Caki2 (cell line): ENCODE results near the gene SCGB2B2. TPM values are rescaled to one million over a fixed set of nuclear protein-coding genes. Genes with fewer than 3 reads are reported as not detected.
"Not testable (repeated sequence)": the region's sequence is repeated elsewhere in the genome, so short reads cannot be mapped to it uniquely, and the experiment has no call there.

ENCODE experiments used
- DNase-seq: peaks from one replicate; pipeline ENCODE4 v3.0.0-alpha.2; 2015; ENCODE audit warnings: low read depth
- in situ Hi-C: cut with HindIII; loops from 2 replicates; pipeline ENCODE4 v1.10.0; 2016; ENCODE audit warnings: low sequenced_read_pairs, low pct_unique_long_range_greater_than_20kb, mixed read lengths
- total RNA-seq: library from RNA; depleted of rRNA; stranded (reverse); fragments of >200 nt; shearing (Covaris generic); gene quantifications from 2 replicates; pipeline ENCODE4 v1.2.3, GENCODE V29; 2014; ENCODE audit warnings: low replicate concordance; rRNA removed

Gene SCGB2B2, protein sequence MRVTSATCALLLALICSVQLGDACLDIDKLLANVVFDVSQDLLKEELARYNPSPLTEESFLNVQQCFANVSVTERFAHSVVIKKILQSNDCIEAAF
- not detected in 2 replicates for total RNA-seq

DNA sequence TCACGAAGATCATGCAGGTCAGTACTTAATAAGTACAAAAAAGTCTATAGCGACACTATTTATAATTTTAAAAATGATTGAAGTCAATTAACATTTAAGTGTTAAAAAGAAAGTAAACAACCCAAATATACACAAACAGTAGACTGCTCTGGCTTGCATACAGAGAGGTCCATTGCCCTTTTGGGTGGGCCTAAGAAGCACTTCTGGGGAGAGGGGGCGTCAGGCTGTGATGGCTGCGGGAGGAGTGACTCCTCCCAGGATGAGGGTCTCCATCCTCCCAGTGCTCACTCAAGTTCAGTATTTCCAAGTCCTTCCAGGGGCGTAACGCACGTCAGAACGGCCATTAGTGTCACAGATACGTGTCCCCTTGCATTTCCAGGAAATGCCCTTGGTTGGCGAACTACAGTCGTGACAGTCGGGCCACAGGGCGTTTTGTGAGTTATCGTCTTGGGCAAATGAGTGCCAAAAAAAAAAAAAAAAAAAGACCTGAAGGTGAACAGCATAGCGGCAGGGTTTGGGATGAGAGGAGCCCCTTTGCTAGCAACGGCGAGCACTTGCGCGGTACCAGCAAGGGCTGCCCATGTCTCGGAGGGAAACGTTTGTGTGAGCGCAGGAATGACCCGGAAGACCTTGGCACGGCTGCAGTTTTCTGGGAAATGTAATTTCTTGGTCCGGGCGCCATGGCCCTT lies at the start of gene SCGB2B2:
Gene SCGB2B2 (minus strand): TSS at position 463 of the 689 bp plus-strand sequence. CDS start 82,596 bp downstream, outside the sequence.
- in situ Hi-C loops, result no loop called here
- no peak for DNase-seq

- in situ Hi-C loops, result no loop called here
- no peak for DNase-seq
Measured at GRCh38 chr19:34725400-34725799, 48.4 kb upstream of the SCGB2B2 start.

- in situ Hi-C loops, result no loop called here
- DNase-seq, result no peak
Measured at GRCh38 chr19:34722353-34722752, 45.4 kb upstream of the SCGB2B2 start.

DNA sequence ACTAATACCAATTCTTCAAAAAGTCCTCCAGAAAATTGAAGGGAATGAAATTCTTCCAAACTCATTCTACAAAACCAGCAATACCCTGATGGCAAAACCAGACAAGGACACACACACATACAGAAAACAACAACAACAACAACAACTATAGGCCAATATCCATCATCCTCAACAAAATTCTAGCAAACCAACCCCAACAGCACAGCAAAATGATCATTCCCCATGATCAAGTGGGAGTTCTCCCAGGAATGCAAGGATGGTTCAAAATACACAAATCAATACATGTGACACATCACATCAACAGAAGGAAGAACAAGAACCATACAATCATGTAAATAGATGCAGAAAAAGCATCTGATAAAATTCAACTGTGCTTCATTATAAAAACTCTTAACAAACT lies 38.4 kb upstream of the SCGB2B2 start:
- no peak for DNase-seq
- in situ Hi-C loops, result no loop called here

DNA sequence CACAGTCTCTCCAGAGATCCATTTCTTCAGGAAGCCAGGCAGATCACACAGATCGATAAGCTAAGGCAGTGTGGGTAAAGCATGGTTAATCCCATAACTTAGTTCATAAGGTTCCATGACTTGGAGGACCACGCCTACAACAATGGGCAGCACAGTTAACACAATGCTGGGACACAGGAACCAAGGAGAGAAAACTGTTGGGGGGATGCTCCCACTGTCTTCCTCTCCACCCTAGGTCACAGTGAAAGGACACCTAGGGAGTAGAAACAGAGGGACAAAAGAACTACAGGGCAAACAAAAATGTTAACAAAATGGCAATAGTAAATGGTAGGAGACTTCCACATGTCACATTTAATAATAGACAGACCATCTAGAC lies 36.3 kb upstream of the SCGB2B2 start:
- in situ Hi-C loops, result no loop called here
- no peak for DNase-seq

DNA sequence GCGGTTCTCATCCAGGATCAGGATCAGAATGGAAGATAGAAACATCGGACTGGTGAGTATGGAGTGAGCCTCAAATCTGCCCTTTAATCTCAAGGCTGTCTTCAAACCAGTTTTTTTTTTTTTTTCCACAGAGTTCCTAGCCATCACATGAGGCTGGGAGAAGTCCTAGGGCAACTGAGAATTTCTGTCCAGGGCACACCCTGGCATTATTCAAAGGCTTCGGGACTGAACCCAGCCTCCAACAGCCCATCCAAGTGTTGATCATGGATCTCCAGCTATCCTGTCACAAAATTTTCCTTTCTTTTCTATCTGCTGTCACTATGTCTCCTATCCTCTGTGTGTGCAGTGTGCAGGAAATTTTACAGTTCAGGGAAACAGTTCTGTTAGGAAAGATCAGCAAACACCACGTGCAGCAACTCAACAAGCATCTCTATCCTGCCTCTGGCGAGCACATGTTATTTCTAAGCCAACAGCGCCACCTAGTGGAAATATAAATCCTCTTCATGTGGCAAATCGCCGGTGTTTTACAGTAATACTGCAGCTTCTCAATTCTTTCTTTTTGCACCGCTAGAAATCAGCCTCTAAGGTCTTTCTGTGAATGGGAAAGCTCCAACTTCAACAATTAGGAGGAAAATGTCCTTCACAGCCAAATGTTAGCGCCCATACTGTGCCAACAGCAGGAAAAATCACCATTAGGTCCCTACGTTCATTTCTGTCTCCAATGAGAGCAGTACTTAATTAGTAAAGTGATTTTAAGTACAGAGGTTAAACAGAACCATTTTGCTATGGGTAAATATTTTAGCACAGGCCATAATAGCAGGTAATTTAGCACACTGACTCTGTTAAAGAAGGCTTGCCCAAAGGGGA lies 35.7 kb upstream of the SCGB2B2 start:
- in situ Hi-C loops, result no loop called here
- peak; percentile 54 for DNase-seq

DNA sequence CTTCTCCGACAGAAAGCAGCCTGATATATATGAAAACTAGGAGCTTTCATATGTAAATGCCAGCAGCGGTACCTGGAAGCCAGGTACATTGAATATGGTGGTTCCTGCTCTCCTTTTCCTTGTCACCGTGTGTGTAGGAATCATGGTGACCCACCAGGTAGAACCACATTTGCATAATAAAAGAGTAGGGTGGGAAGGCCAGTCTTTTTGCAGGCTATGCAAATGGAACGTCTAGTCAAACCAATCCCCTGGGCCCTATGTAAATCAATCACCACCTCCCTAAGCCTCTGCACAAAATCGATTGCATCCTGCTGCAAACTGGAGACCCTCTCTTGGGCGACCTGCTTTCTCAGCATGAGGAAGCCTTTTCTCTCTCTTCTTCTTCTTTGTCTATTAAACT lies 34.9 kb upstream of the SCGB2B2 start:
- in situ Hi-C loops, result no loop called here
- no peak for DNase-seq

DNA sequence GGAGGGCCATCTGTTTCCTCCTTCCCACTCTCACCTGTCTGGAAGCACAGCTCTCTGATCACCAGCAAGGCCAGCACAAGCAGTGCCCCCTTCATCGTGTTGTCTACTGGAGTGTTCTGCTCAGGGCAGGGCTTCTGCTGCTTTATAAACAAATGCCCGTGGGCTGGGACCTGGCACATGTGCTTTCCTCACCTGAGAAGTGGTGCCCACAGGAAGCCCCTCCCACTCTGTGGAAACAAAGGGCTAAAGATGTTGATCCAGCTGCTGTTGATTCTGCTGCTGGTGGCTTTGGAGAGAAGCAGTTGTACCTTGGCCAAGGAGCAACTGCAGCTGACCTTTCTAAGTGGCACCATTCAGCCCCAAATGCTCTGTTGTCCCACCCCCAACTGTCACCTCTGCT lies 30.7 kb upstream of the SCGB2B2 start:
- DNase-seq, result no peak
- in situ Hi-C loops, result no loop called here

DNA sequence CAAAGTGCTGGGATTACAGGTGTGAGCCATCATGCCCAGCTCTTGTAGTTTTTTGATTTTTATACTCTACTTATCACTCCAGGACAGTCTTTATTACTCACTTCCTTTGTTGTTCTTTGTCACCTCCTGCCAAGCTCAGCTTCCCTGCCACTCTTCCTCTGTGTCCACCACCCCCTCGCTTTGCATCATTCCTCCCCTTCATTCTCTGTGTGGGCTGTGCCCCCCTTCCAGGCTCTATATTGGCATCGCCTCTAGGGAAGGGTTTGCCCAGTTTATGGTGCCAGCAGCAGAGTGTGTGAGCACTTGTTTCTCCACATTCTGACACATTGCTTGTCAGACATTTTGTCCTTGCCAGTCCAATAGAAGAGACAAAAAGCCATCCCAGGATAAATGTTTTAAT lies 15.6 kb upstream of the SCGB2B2 start:
- no peak for DNase-seq
- in situ Hi-C loops, result no loop called here

DNA sequence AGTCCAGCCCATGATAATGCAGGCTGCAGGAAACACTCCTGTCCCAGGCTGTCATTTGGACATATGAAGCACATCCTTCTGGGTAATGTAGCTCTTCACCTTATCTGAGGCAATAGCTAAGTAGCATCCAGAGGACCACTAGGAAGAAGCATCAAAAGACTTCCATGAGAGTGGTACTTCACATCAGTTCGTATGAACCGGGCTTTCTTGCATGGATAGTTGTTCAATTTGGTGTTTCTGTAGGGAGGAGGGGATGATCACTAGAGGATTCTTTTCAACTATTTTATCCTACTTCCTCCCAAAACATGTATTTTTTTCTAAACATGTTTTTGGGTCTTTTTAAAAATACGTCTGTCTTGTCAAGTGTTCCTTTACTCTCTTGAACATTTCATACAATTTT lies 13.4 kb upstream of the SCGB2B2 start:
- in situ Hi-C loops, result no loop called here

DNA sequence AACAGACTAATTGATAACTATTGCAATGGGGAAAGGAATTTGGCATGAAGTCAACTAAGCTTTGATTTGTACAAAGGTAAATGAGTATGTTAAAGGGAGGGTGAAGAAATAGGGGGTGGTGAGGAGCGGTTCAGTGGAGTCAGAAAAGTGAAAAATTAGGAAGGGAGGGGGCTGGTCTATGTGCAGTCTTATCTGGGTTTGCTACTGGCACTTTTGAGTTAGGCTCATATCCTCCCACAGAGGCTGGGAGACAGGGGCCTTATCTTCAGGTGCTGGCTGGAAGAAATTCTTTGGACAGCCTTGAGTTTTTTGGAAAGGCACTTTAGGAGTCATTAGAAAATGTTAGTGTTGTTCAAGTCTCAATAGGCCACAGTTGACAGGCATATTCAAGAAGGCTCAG lies 11.6 kb upstream of the SCGB2B2 start:
- in situ Hi-C loops, result no loop called here
- no peak for DNase-seq

More for the DNA sequence above, 13.4 kb upstream of the SCGB2B2 start:
- no peak for DNase-seq

GRCh38 chr19:34687348-34687747 lies 10.4 kb upstream of the SCGB2B2 start:
- in situ Hi-C loops, result no loop called here
- no peak for DNase-seq

DNA sequence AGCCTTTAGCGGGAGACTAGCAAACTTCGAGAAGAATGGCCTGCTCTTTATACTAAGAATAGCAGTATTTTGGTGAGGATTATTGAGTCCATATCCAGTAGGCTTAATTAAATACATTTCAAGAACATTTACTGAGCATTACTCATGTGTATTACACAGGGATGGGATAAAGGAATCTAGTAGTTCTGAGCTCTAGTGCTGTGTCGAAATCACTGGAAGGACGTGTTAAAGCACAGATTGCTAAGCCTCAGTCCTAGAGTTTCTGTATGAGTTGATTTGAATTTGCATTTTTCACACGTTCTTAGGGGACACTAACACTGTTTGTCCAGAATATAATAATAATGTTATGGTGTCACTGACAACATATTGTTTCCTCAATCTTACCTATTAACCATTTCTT lies 9.5 kb upstream of the SCGB2B2 start:
- no peak for DNase-seq
- in situ Hi-C loops, result no loop called here

GRCh38 chr19:34685266-34685665 lies 8.3 kb upstream of the SCGB2B2 start:
- in situ Hi-C loops, result not testable (repeated sequence)

GRCh38 chr19:34681478-34681877 lies 4.5 kb upstream of the SCGB2B2 start:
- in situ Hi-C loops, result no loop called here
- DNase-seq, result no peak

More at GRCh38 chr19:34685266-34685665, 8.3 kb upstream of the SCGB2B2 start:
- DNase-seq, result not testable (repeated sequence)

GRCh38 chr19:34678421-34678820 lies 1.5 kb upstream of the SCGB2B2 start:
- in situ Hi-C loops, result no loop called here
- DNase-seq, result no peak

- DNase-seq, result no peak
- in situ Hi-C loops, result no loop called here
Measured at GRCh38 chr19:34678085-34678412, 1.1 kb upstream of the SCGB2B2 start.

DNA sequence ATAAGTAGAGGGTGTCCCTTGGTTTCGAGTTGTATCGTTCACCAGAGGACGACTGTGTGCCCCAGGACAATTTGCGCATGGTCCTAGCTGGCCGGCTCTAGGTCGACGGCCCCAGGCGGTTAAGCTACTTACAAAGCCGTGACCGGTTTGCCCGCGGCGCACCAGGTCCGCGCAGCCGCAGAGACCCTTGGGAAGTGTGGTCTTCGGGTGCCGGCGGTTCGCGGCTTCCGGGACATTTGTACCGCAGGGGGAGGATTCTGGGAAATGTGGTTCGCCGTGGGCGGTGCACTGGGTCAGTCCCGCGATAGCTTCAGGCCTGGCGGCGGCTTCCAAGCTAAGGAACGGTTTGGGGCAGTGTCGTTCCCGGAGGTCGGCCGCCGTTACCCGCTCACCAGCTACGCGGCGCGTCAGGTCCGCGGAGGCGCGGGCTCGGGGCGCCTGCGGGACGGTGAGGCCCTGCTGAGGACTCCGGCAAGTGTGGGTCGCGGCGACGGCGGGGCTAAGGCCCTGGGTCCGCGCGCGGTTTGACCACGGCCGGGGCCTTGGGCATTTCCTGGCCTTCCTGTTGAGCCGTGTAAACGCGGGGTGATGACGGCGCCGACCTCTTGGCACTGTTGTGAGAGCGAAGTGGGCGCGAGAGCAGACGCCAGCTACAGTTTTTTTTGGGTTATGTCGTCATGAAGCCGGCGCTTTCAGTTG lies 576 bp upstream of the SCGB2B2 start, which contains the start of gene ZNF302:
Gene ZNF302 (plus strand): TSS at position 293 of the 699 bp plus-strand sequence. CDS start 1,127 bp downstream, outside the sequence.
- DNase-seq, result peak; percentile 97
- in situ Hi-C loops, result no loop called here

DNA sequence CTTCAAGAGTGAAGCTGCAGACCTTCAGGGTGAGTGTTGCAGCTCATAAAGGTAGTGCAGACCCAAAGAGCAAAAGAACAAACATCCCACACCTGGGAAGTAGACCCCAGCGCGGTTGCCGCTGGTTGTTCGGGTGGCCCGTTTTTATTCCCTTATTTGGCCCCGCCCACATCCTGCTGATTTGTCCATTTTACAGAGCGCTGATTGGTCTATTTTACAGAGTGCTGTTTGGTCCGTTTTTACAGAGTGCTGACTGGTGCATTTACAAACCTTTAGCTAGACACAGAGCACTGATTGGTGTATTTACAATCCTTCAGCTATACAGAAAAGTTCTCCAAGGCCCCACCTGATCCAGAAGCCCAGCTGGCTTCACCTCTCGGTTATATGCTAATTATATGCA lies 1.0 kb downstream of the SCGB2B2 start:
- in situ Hi-C loops, result no loop called here

More for the DNA sequence above, 1.0 kb downstream of the SCGB2B2 start:
- DNase-seq, result no peak
